Suppressor macrophage (primary cell): ENCODE data around the gene LRRK1.
A peak's percentile ranks its signal among the peaks of the same experiment; 100 is the strongest.
"Not testable (repeated sequence)": the region's sequence is repeated elsewhere in the genome, so short reads cannot be mapped to it uniquely, and the experiment has no call there.

ENCODE experiments used
- DNase-seq, 4 experiments: peaks; one replicate each; pipeline ENCODE4 v3.0.0-alpha.2; 2020 to 2022

The LRRK1 gene

DNA sequence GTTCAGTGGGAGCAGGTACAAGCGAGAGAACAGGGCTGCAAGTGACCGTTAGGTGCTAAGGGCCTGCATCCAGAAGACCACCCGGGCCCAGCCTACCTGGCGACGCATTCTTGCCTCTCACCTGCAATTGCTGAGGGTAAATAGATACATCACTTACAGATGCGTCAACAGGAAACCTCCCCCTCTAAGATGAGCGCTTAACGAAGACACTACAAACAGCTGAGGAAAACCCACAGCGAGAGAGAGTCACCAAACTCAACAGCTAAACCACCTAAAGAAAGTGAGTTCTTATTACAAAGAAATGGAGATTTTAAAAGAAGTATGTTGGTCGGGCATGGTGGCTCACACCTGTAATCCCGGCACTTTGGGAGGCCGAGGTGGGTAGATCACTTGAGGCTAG, 174.8 kb downstream of the LRRK1 start:
- DNase-seq = no peak

DNA sequence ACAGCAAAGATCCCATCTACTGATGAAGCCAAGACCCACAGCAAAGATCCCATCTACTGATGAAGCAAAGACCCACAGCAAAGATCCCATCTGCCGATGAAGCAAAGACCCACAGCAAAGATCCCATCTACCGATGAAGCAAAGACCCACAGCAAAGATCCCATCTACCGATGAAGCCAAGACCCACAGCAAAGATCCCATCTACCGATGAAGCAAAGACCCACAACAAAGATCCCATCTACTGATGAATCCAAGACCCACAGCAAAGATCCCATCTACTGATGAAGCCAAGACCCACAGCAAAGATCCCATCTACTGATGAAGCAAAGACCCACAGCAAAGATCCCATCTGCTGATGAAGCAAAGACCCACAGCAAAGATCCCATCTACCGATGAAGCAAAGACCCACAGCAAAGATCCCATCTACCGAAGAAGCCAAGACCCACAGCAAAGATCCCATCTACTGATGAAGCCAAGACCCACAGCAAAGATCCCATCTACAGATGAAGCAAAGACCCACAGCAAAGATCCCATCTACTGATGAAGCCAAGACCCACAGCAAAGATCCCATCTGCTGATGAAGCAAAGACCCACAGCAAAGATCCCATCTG, 176.7 kb downstream of the LRRK1 start:
- not testable (repeated sequence) for DNase-seq

DNA sequence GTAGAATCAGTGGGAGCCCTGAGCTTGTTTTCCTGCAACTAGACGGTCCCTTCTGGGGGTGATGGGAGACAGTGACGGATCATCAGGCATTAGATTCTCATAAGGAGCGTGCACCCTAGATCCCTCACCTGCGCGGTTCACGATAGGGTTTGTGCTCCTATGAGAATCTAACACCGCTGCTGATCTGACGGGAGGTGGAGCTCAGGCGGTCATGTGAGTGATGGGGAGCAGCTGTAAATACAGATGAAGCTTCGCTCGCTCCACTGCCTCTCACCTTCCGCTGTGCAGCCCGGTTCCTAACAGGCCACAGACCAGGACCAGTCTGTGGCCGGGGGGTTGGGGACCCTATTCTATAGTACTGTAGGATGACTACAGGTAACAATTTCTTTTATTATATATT, 178.0 kb downstream of the LRRK1 start:
- no peak for DNase-seq

DNA sequence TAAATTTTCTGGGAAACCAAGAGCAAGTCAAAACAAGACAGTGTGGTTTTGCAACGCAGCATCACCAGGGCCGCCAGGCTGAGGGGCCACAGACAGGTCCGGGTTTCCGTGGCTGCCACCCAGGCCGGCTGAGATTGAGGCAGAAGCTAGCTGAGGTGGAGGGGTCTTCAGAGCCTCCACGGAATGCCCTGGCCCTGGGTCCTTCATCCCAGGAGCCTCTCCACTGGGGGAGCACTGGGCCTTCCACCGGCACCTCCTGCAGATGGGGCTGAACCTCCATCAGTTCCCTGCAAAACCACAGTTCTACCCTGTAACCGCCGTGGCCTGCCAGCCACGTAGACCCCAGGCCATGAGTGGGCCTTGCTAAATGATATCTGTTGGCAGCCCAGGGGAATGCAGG, 180.0 kb downstream of the LRRK1 start:
- DNase-seq = no peak

DNA sequence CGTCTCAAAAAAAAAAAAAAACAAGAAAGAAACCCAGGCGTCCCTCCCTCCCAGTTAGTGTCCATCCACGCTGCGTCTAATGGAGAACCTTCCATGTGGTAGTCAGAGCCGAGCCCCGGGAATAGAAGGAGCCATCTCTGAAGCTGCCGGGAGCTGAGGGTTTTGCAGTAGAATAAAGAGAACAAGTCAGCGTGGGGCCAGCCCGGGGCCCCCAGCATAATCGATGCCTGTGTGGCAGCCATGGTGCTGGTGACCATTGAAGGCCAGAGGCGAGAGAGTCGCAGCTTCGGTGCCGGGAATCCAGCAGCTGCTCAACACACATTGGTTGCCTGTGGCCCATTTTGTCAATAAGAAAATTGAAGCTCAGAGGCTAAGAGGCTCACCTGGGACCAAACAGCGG, 181.0 kb downstream of the LRRK1 start:
- no peak for DNase-seq

DNA sequence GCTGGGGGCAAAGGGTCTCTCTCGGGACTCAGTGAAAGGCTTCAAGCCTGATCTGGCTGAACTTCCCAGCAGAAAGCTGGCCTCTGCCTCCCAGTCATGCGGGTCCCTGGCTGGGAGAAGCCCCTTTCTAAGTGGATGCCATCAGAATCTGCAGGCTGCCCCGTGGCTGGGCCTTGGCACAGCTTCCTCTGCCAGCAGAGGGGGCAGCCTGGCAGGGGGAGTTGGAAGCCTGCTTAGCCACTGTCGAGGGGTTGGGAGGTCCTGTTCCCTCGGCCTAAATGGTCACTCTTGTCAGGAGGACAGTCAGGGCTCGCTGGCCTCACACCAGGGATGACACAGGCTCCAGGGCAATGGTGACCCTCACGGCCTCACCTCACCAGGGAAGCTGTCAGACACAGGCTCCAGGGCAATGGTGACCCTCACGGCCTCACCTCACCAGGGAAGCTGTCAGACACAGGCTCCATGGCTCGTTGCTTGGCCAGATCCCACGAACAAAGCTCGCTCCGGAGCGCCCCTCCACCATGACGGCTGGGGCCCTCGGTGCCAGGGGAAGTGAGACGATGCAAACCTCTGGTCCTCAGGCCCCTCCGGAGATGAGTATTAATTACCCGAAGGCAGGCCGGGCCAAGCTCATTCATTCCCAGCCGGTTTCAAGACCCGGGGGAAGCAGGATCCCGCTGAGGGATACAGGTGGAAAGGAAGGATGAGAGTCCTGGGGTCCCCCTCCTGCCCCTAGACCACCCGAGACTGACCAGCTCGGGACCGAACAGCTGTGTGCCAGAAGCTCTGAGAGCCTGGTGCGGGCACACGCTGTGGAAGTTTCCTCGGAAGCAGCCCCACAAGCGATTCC, 181.7 kb downstream of the LRRK1 start:
- DNase-seq = no peak

DNA sequence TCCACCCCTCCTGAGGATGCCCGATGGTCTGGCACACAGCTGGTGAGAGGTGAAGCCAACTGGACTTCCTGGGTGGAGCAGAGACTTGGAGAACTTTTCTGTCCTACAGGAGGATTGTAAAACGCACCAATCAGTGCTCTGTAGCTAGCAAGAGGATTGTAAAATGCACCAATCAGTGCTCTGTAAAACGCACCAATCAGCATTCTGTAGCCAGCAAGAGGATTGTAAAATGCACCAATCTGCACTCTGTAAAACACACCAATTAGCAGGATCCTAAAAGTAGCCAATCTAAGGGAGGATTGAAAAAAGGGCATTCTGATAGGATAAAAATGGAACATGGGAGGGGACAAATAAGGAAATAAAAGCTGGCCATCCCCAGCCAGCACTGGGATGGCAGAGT, 182.5 kb downstream of the LRRK1 start:
- no peak for DNase-seq

DNA sequence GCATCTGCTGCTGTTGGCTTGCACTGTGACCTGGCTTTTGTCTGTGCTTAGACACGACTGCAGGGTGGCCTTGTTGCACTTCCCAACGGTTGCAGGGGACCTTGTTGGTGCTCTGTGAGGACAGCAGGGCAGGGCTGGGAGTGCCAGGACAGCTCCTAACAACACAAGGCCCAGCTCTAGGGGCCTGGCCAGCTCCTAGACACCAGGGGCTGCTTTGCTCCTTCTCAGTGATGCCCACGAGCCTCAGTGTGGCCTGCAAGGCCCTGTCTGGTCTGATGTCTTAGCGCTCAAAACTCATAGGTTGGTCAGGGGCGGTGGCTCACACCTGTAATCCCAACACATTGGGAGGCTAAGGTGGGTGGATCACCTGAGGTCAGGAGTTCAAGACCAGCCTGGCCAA, 183.6 kb downstream of the LRRK1 start:
- DNase-seq = no peak

DNA sequence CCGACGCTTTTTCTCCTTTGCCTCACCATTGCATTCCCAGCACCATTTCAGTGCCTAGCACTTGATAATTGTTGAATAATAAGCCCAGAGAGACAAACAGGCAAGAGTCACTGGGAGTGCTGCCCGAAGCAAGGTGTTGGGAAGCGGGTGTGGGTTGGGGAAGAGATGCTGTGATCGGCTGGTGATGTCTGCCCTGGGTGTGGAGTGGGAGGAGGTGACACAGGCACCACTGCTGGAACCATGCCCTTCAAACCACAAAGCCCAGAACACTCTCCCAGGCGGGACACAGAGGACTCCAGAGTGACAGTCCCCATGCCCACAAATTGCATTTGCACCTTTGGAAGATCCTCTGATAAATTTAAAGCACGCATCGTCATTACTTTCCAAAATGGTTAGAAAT, 184.4 kb downstream of the LRRK1 start:
- peak in 2 of 4 experiments; percentile 47 to 65 for DNase-seq

DNA sequence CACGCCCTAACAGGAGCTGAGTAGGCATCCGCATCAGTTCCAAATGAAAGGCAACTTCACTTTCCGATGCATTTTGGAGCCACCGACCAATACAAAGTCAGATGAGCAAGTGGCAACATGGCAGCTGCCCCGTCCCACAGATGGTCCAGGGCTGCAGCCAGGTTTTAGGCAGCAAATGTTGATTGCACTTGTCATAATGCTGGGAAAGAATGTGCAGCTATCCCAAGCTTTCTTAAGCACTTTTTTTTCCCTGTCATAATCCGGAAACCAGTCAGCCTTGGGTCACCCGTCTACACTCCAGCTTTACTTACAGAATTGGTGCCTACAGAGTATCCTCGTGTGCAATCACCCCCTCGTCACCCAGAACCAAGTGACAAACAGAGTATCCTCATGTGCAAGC, 185.0 kb downstream of the LRRK1 start:
- no peak for DNase-seq

DNA sequence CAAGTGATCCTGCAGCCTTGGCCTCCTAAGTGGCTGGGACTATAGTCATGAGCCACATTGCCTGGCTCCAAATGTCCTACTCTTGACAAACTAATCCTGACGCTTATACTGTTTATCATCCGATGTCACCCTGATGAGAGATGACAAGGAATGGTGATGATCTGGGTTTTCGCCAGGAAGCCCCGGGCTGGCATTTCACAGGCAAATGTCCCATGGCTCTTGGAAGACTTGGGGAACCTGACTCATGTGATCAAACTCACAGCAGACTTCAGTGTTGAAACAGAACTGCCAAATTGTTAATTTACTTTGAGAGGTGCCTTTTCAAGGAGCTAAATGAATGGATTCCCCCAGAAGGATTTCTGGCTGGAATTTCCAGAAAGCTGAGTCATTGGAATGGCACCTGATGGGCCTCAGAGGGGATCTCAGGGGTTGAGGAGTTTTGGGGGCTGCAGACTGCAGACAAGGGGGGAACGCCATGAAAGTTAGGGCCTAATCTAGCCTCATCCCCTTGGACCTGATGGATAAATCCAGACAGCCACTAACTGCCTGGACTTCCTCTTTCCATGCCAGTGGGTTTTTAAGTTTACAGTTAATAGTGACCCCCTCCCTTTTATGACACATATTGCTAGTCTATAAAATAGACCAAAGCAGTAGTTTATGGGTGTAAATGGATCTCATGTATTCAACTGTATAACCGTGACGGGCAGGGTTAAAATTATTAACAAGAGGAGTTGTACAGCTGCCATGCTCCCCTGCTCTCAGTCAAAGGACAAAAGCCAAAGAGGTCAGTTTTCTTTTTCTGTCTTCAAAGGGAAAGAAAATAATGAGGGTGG, 186.1 kb downstream of the LRRK1 start:
- peak in 2 of 4 experiments; percentile 34 to 41 for DNase-seq

DNA sequence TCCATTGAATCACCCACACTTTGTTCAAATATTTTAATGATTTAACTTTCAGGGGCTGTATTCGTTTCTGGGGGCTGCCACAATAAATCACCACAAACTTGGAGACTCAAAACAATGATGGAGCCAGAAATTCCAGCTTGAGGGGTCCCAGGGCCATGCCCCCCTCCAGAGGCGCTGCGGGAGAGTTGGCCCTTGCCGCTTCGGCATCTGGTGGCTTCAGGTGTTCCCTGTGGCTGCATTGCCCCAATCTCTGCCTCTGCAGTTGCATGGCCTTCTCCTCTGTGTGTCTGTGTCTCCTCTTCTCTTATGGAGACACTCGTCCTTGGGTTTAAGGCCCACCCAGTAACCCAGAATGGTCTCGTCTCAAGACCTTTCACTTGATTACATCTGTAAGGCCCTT, 187.9 kb downstream of the LRRK1 start:
- no peak for DNase-seq

DNA sequence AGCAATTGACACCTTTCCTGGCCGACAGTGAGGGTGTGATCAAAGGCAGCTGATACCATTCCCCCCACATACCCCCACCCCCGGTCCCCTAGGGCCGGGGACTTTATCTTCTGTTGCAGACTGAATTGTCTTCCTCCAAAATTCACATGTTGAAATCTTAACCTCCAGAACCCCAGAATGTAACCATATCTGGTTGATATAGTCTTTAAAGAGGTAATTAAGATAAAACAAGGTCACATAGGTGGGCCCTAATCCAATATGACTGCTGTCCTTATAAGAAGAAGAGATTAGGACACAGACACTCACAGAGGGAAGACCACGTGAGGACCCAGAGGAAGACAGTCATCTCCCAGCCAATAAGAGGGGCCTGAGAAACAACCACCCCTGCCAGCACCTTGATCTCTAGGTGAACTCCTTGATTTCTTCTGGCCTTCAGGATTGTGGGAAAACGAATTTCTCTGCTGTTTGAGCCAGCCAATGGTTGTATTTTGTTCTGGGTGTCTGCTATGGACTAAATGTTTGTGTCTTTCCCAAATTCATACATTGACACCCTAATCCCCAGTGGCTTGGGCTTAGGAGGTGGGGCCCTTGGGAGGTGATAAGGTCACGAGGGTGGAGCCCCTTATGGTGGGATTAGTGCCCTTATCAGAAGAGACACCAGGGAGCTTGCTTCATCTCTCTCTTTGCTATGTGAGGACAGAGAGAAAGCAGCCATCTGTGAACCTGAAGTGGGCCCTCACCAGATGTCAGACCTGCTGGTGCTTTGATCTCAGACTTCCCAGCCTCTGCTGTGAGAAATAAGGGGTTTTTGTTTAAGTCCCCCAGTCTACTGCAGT, 188.7 kb downstream of the LRRK1 start:
- DNase-seq = no peak

DNA sequence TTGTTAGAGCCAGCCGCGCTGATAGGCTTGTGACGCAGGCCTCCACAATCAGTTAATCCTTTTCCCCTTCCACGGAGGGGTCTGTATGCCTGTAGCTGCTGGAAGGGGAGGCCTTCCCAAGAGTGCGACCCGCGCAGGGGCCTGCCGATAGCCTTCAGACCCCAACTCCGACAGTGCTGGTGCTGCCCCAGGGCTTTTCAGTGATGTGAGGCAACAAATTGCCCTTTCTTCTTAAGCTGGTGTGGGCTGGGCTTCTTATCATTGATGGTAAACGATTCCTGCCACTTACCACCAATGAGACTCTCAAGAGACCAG, 189.3 kb downstream of the LRRK1 start:
- DNase-seq = no peak

DNA sequence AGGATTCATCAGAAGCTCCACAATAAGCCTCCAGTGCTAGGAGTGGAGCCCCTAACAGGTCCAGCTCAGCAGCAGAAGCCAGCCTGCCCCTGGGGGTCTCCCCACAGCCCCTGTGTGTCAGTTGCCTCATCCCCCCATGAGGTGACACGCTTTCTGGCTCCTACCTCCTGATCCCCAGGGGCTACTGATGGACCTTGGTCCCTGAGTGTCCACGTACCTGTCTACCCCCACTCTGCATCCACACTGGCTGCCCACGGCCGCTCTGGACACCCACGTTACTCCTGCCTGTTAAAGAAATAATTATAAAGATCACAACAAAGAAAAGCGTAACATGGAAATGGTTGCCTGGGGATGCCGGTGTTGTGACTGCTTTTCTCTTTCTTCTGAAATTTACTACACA, 189.6 kb downstream of the LRRK1 start:
- no peak for DNase-seq

DNA sequence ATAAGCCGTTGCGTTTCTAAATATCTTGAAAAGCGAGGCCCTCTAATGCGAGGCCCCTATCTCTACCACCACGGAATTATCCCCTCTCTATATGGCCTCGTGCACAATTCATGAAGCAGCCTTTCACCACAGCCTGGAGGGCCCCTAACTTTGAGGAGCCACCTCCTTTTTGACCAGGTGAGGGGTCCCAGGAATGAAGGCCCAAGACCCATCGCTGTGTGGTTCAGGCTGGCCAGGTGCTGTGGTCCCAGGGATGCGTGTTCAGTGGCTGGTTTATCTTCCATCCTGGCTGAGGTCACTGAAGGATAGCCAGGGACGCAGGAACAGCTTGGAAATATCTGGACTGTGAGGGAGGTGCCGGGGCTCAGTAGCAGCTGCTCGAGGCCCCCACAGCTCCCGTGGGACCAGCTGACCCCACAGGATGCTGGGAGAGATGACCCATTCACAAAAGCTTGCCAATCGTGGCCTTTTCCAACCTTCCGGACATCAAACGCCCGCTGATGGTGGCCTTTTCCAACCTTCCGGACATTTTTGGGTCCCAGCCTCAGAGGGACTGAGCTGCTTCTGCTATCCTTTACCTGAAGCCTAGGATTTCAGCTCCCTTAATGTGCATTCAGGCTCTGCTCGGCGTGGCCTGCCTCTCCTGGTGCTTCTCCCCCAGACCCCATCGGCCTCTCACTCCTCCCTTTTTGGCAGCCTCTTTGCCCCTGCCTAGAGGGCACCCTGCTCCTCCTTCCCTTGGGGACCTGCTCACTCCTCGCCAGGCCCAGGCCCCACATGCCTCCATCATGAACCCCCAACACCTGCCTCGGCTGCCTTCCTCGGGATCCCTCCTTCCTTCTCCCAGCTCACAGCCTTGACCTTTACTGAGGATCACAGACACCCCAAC, 191.8 kb downstream of the LRRK1 start:
- DNase-seq = no peak

DNA sequence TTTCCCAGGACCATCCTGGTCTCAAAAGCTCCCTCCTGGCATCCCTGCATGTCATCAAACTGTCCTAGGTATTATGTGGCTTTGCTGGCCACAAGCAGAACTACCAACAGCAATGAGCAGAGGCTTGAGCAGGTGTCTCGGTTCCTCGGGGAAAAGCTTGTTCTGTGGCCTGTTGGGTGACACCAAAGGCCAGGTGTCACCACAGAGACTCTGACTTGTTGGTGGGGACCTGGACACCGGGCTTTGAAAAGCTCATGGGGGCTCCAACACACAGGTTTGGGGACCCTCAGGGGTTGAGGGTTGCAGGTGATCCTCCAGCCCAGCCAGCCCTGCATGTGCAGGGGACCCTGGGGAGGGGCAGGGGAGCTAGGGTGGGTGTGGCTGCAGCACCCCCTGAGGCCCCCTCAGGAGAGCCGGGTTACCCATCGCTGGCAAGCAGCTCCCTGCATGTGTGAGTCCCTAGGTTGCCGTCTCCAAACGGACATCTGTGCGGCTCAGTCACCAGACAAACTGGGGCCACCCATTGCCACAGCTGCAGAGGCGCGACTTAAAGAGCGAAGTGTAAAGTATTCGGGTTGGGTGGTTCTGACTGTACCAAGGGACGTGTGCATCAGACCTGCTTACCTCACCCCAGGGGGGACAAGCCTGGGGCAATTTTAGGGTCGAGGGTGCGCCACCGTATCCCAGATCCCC, 192.6 kb downstream of the LRRK1 start:
- no peak for DNase-seq

DNA sequence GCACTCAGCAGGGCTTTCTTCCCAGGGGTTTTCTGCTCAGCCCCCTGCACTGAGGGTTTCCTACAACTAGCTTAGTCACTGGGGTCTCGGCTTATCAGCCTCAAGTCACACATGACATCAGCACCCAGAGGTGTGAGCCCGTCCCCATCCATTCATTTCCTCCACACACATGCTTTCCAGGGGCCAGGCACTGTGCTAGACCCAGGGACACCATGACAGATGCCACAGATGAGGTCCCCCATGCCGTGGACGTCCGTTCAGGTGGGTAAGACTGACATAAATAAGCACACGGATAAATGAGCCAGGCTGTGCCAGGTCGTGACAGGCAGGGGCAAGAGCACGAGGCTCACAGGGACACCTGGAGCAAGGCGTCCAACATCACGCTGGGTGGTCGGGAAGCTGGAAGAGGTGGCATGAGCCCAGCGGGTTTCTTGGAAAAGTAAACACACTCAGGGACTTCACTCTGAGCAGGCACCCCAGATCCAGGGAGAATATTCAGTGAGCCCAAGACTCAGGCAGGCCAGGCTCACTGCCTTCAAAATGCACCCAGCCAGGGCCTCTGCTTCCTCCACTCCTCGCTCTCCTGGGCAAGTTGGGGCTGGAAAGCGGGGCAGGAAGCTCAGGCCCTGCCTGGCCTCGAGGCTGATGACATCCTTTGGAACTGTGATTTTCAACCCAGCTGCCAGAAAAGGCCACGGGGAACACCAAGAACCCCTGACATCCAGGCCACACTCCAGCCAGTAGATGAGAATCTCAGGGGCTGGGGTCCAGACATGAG, 193.4 kb downstream of the LRRK1 start:
- no peak for DNase-seq

DNA sequence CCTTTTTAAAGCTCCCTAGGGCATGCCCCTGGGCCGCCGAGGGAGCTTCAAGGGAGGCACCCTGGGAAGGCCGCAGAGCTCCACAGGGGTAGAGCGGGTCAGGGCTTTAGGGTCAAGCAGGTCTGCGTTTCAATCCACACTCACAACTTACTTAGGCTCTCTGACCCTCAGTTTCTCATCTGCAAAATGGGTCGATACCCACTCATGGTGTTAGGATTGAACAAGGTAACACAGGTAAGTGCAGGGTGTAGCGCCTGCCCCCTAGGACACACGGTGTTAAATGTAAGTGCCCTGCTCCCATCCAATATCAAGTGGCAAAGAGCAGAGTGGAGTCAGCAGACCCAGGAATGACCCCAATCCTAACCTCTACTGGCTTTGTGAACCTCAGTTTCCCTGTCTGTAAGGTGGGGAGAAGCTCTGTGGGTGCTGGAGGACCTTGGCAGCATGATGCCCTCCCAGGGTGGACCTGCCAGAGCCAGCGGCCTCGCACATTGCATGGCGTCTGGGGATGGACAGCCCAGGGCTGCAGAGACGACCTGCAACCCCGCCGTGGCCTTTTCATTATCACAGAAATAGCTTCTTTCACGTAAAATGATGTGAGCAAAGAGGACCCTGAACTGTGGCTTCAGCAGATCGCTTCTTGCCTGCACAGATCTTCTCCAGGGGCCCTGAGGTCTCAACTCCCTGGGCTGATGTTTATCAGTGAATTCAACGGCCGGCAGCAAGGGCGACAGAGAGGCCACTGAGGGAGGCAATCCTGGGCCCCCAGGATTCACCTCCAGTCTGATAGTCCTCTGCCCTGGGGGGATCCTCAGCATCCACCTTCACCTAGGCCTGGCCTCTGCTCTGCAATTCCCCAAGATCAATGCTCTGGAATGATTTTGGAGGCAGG, 194.2 kb downstream of the LRRK1 start:
- DNase-seq = no peak
